HT1080 (cell line): ENCODE results near the gene GUCA2A. TPM values are rescaled to one million over a fixed set of nuclear protein-coding genes. Genes with fewer than 3 reads are reported as not detected.
"Not testable (repeated sequence)": the region's sequence is repeated elsewhere in the genome, so short reads cannot be mapped to it uniquely, and the experiment has no call there.

ENCODE experiments used
- DNase-seq: peaks from one replicate; pipeline ENCODE4 v3.0.0-alpha.2; 2015; ENCODE audit warnings: low read depth
- polyA plus RNA-seq, 2 experiments: library from polyadenylated mRNA; depleted of rRNA; stranded (reverse); fragments of >200 nt; gene quantifications; 2 replicates each; pipeline ENCODE4 v1.2.3, GENCODE V29; 2015
- total RNA-seq: library from RNA; depleted of rRNA; stranded (reverse); fragments of >200 nt; shearing (Covaris generic); gene quantifications from 2 replicates; pipeline ENCODE4 v1.2.3, GENCODE V29; 2014; rRNA removed

The GUCA2A gene, protein sequence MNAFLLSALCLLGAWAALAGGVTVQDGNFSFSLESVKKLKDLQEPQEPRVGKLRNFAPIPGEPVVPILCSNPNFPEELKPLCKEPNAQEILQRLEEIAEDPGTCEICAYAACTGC
- 0.69 TPM in 1 of 2 replicates, not detected in the other for total RNA-seq
- polyA plus RNA-seq (2015; cell fraction: cytosol; rRNA removed): not detected in 2 replicates
- not detected in 2 replicates for polyA plus RNA-seq (2015; cell fraction: nucleus; rRNA removed)

DNA sequence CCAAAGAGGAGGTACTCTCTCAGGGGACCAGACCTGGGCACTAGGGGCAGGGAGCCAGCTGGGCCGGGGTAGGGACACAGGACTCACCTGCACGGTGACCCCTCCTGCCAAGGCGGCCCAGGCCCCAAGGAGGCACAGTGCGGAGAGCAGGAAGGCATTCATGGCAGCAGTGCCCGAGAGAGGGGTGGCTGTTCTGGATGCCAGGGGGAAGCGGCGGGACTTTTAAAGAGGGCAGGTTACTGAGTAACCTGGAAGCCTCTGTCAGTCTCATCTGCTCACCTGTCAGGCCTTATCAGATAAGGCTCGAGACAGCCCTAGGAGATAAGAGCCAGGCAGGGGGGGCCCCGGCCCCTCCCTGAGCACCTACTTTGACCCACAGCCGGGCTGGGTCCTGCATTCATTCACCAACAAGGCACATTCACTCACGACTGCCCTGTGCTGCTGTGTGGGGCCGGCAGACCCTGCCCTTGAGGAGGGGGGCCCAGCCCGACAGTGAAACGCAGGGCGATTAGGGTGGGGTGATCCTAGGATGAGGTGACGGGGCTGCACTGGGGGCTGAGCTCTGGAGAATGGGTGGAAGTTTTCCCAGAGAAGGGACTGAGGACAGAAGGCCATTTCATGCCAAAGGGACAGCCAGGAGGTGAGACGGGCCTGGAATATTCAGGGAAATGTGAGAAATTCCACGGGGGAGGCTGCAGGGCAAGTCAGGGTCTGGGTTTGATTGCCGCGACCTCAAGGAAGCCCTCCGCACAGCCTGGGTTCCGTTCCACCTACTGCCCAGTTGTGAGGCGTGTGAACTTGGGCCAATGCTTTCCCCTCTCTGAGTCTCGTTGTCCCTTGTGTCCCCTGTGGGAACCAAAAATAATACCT, at the start of gene GUCA2A:
Gene GUCA2A, minus strand, starts transcription at position 195 of the 870 bp plus-strand sequence. Its CDS starts 33 bp downstream, at position 162.
- no peak for DNase-seq

DNA sequence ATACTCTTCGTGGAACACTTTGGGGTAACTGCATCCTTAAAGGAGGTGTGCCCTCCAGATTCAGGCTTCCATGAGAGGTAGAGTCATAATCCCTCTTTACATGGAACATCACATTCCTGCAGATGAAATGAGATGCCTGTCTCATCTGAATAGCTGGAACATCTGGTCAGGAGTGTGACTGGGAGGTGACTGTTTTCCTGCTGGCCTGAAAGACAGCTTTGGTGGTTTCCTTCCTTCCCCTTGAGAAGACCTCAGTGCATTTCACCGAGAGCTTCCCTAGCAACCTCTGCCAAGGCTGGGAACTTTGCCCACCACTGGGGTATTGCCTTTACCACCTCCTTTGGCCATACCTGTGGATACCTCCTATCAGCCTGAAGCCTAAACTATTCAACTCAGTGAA, 46.7 kb upstream of the GUCA2A start:
- peak; percentile 92 for DNase-seq

DNA sequence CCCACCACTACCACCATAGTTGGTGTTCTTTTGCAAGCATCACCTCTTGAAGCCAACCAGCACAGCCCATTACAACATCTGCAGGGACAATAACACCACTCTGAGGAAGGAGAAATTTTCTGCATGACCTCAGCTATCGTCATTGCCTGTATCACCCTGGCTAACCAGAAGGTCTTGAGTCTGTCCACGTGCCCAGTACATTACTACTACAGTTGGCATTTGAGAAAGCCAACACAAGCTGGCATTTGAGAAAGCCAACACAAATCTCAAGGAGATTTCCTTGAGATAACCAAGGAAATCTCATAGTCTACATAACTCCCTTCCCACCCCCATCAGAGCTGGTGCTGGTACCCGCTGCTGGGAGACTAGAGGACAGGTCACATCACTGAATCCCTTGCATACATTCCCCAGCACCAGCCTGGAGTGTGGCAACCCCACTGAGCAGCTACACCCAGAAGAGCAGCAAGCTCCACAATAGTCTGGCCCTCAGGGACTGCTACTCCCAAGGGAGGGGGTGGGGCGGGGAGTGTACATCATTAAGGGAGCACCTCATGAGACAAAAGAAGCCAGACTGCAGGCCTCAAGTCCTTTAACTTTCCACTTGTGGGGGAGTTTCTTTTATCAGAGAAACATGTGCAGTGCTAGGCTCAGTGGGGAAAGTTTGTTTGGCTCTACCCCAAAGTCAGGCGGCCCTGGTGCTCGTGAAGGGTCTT, 46.0 kb upstream of the GUCA2A start:
- DNase-seq: peak; percentile 87

DNA sequence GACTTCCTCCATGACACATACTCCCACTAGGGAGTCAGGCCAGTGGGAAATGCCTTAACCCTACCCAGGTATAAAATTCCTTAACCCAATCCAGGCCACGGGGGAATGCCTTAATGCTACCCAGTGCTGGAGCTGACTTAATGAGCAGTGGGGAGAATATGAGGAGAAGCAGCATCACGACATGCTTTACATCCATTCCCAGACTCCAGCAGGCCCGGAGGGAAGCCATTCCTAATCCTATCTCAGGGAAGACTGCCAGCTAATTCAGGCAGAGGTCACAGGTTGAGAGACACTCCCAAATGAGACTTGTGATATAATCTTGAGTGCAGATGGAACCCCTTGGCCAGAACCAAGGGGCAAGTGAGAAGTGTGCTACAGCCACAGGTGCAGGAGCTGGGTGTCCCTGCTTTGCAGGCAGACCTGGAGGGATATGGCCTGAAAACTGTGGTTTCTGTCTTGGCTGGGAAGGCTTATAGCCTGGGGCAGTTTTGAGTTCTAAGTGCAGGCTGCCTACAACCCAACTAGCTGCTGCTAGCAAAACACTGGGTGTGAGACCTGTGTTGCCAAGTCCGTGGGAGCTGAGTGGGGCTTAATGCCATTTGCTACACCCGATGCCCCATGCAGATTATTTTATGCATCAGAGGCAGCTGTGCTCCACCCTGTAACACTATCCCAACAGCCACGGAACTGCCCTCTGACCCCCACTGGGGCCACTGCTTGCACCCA, 45.1 kb upstream of the GUCA2A start:
- DNase-seq: peak; percentile 10

DNA sequence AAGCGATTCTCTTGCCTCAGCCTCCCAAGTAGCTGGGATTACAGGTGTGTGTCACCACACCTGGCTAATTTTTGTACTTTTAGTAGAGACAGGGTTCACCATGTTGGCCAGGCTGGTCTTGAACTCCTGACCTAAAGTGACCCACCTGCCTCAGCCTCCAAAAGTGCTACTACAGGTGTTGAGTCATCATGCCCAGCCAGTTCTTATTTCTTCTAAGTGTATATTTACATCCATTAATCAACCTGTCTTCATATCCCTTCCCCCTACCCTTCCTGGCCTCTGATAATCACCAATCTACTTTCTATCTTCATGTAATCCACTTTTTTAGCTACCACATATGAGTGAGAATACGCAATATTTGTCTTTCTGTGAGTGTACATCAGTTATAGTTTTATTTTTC, 42.4 kb upstream of the GUCA2A start:
- DNase-seq: not testable (repeated sequence)

DNA sequence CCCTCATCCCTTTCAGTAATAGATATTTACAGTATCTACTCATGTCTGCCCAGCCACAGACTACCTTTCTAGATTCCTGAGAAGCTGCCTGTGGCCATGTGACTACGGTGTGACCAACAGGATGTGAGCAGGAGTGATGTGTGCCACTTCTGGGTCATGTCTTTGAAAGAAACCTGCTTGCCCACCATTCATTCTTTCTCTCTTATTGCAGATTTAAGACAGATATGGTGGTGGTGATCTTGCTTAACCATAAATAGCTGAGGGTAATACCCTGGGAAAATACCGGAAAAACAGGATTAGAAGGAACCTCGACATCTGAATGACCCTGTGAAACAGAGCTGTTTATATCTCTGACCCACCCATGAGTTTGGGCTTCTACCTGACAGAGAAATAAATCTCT, 41.6 kb upstream of the GUCA2A start:
- DNase-seq: peak; percentile 57

DNA sequence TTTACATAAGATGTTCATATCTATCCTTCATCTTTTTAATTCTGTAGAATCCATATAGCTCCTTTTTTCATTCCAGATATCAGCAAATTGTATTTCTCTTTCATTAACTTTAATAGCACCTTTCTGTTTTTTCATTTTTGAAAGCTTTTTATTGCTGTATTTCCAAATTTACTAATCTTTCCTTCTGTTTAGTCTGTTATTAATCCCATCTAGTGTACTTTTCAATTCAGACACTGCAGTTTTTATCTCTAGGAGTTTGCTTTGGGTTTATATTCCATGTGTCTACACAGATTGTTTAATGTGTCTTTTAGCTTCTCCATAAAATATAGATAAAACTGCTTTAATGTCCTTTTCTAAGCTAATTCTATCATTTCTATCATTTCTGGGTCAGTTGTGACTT, 37.4 kb upstream of the GUCA2A start:
- no peak for DNase-seq

DNA sequence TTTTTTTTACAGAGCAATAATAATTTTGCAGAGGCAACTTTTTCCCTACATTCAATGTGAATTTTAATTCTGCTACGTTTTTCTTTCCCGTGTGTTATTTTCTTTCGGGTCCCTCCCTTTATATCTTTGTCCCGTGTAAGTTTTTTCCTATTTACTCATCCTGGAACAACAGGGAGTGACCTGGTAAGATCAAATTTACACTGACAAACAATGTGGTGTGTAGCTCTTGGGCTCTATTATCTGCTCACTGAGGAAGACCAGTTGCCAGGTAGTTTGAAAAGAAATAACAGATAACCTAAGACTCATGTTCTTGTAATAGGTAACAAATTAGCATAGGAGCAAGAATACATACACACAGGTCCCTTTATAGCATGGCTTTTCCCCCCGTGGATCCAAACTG, 33.7 kb upstream of the GUCA2A start:
- DNase-seq: no peak

DNA sequence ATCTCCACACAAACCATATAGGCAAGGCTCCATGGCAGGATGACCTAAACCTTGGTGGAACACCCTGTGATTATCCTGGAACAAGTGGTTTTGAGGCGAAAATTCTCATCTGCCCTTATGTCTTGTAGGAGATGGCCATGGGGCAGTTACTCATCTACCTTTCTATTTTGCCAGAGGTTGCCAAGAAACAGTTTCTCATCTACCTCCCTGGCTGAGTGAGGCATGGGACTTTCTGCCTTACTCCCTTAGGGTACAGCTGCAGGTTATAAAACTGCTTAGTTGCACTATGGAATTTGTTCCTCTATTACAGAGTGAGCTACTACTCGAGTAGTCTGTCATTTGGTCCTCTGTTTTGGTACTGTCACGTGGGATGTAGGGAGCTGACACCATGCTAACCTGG, 31.3 kb upstream of the GUCA2A start:
- no peak for DNase-seq

DNA sequence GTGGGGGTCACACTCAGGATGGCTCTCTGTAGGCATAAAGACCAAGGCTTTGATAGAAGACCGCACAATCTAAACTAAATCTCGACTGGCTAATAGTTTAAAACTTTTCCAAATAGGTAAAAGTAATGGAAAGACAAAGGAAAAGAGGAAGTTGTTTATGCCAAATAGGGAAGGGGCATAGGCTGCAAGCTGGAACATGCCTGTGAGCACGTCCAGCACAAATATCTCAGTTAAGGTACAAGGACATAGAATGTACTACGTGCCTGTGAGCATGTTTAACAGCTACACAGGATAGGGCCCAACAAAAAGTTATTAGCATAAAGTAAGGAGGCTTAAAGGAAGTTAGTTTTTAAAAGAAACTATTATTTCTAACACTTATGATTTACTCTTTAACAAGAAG, 27.6 kb upstream of the GUCA2A start:
- DNase-seq: no peak

DNA sequence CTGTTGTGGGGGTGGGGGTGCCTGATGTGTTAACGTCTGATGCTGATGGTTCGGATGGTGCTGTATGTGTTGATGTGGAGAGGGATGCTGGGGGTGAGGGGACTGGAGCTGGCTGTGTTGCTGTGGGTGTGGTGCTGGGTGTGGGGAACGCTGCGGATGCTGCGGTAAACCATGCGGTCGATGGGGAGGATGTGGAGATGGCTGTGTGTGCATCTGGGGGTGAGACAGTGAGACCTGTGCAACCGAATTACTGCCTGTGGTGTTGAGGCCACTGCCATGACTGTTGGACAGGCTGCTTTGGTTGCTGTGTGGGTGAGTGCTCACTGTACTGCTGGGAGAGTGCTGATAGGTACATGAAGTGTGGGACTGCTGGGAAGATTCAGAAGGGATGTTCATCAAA, 26.8 kb upstream of the GUCA2A start:
- no peak for DNase-seq

DNA sequence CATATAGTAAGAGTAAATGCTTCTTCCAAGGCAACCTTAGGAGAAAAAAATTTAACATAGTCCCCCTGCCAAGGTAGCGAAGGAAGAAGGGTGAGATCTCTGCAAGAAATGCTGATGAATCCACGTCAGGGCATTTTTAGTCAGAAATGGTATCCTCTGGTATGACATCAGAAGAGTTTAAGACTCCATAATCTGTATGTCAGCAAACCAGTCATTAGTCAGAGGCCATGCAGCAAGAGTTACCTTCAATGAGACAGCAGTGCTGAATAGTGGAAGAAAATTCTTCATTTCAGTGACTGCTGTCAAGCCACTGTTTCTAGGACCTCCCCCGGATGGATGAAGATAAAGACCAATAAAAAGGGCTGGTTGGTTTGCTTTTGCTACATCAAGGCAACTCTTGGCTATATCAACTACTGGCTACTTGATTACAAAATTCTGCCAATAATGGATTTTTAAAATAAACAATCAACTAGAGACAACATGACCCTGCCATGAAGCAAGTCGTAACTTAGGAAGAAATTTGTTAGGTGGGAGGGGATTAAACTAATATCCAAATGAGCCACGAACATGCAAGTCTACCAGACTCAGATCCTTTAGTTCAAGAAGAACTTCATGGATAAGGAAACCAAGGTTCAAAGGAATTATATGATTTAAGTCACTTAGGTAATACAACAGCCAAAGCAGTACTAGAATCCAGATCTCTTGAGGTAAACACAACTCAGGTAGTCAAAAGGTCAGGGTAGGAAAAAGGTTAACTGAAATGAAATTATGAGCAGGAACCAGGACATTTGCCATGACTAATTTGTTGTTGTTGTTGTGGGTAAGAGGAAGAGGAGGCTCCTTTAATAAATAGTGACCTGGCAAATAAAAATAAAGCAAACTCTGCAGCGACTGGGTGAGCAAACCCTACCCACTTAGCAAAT, 25.6 kb upstream of the GUCA2A start:
- no peak for DNase-seq

DNA sequence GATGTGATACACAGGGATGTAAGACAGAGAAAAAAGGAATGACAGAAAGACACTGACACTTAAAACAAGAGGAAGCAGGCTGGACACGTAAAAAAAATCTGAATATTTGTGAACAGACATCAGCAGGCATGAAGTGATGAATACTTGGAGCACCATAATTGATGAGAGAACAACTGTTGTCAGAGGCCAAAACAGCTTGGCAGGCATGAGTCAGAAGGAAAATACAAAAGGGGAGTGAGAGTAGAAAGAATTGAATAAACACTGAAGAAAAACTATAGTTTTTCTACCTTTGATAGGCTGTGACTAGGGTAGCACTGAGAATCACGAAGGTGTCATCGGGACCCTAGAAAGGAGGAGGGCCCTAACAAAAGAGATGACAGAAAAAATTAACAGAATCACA, 21.6 kb upstream of the GUCA2A start:
- DNase-seq: peak; percentile 56

DNA sequence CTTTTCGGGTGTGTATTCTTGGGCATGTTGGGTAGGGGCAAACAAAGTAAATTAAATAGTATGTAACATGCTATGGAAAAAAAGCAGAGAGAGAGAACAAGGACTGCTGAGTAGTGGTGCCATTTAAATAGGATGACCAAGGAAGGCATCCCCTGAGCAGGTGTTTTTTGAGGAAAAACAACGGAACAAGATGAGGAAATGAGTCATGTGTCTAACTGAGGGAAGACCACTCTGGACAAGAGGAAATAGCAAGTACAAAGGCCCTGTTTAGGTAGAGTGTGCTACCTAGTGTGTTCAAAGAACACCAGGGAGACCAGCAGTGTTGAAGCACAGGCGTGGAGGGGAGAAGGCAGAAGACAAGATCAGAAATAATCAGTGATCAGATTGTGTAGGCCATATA, 20.1 kb upstream of the GUCA2A start:
- peak; percentile 47 for DNase-seq

DNA sequence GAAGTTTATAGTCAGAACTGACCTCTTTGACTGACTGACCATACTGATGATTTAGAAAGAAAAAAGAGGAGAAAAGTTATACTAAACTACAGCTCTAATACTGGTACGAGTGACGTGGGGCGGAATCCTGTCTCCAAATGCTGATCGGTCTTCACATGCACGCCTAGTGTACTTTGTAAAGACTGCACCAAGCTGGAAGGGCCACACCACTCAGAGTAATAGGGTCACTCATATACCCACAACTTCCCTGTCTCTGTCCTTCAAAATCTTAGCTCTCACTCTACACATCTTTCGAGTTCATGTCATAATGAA, 19.4 kb upstream of the GUCA2A start:
- DNase-seq: no peak

DNA sequence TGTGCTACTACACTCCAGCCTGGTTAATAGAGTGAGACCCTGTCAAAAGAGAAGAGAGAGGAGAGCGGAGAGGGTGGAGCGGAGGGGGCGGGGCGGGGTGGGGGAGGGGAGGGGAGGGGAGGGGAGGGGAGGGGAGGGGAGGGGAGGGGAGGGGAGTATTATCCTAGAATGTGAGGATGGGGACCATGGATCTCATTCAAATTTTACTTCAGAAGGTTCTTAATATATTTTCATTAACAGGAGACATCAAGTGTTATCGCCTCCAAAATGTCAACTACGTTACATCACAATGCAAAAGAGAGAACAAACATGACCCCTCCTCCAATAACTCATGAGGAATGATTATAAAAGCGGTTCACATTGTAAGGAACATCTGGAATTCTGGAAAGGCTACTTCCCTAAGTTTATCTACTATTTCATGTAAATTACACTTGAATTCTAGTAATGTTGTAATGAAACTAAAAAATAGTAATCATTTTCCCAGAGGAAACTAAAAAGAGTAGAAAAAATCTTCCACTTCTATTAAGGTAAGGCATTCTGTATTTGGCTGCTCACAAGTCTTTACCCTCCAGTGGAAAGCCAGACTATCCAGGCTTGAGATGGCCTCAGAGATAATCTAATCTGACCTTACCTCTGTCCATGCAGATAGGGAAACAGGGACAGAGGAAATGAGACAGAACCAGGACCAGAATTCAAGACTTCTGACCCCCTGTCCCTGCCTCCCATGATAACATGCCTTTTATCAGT, 18.8 kb upstream of the GUCA2A start:
- DNase-seq: no peak

DNA sequence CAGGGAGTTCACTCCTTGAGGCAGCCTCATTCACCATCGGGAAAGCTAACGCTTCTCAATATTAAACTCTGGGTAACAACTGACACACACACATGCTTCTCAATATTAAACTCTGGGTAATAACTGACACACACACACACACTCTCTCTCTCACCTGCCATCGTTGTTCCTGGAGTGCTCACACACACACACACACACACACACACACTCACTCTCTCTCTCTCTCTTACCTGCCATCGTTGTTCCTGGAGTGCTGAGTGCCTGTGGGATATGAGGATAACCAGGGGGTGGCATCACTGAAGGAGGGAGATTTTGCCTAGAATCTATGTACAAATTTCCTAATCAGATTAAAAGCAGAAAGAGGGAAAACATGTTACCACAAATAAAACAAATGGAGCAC, 17.1 kb upstream of the GUCA2A start:
- DNase-seq: no peak

DNA sequence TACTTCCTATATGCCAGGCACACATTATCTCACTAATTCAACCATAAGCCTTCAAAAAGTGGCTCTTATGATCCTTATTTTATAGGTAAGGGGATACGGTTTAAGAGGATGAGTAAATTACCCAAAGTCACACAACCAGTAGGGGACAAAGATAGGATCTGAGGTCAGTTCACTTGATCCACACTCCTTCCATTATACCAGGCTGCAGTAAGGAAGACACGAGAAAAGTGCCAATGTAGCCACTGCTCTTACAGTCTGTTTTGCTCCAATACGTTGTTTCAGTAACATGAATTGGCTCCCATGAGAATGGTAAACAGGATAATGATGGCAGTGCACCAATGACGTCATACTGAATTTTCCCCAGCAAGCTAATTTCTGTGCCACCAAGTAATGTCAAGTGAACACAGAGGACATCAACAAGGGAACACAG, 15.4 kb upstream of the GUCA2A start:
- no peak for DNase-seq

DNA sequence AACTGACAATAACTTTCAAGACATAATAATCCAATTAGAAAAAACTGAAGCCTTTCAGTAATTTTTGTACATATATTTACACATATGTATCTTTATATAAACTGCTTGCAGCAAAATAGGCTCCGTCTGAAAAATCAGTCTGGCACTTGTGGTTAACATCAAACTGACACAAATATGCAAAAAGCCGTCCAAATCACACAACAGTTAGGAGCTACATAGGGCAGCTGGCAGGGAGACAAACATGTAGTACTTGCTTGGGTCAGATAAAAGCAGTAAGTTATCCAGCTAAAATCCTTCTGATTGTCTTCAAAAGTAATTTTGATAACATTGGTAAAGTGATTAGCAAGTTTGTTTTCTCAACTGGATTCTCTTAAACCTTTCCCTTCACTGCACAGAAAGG, 14.7 kb upstream of the GUCA2A start:
- DNase-seq: no peak

DNA sequence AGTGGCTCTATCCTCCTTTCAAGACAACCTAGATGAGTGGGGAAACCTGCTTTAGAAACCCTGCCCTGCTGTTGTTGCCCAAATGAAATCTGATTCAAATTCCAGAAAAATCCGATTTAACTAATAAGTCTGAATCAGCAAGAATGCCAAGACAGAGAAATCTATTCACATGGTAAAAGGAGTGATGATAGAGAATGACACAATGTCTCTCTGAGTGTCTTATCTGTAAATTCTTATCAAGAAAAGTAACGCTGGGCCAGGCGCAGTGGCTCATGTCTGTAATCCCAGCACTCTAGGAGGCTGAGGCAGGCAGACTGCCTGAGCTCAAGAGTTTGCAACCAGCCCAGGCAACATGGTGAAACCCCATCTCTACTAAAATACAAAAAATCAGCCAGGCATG, 13.7 kb upstream of the GUCA2A start:
- DNase-seq: no peak
